ENCODE data around the gene ADAMTS12.

DNA sequence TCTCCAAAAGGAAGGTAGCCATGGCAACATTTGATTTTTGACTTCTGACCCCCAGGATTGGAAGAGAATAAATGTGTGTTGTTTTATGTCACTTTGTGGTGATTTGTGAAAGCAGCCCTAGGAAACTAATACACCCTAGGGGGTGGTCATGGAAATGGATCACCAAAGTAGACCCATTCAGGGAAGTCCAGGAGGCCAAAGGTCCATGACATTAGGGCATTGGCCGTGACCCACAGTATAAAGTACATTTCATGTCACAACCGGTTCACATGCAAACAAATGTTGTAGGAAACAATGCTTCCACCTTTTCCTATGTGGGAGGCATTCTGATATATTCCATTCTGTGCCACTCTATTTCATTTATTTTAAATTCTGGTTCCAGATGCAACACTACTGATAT, 128.4 kb downstream of the ADAMTS12 start:
- TF ChIP-seq, protein P1, sequence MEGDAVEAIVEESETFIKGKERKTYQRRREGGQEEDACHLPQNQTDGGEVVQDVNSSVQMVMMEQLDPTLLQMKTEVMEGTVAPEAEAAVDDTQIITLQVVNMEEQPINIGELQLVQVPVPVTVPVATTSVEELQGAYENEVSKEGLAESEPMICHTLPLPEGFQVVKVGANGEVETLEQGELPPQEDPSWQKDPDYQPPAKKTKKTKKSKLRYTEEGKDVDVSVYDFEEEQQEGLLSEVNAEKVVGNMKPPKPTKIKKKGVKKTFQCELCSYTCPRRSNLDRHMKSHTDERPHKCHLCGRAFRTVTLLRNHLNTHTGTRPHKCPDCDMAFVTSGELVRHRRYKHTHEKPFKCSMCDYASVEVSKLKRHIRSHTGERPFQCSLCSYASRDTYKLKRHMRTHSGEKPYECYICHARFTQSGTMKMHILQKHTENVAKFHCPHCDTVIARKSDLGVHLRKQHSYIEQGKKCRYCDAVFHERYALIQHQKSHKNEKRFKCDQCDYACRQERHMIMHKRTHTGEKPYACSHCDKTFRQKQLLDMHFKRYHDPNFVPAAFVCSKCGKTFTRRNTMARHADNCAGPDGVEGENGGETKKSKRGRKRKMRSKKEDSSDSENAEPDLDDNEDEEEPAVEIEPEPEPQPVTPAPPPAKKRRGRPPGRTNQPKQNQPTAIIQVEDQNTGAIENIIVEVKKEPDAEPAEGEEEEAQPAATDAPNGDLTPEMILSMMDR (conservative IDR thresholded peaks at IDR 0.05): no peak
- no peak for TF ChIP-seq ZFX (IDR thresholded peaks at IDR 0.05)
